GM21576 (cell line): ENCODE data around the gene PRR36.
"Not testable (repeated sequence)": the region's sequence is repeated elsewhere in the genome, so short reads cannot be mapped to it uniquely, and the experiment has no call there.

Experiments used
- ATAC-seq: cut with Tn5 transposase; IDR thresholded peaks from one replicate; pipeline ENCODE4 v1.9.1; 2021; ENCODE audit warnings: mild to moderate bottlenecking, moderate library complexity; ENCODE audit not compliant: unreplicated experiment

Gene PRR36

GRCh38 chr19:7900401-7900870 is 26.2 kb upstream of the PRR36 start:
- no peak for ATAC-seq

- ATAC-seq = no peak
Observed at GRCh38 chr19:7899751-7900378, 25.7 kb upstream of the PRR36 start.

- no peak for ATAC-seq
Observed at GRCh38 chr19:7898967-7899366, 24.8 kb upstream of the PRR36 start.

- no peak for ATAC-seq
Observed at GRCh38 chr19:7897292-7897691, 23.1 kb upstream of the PRR36 start.

- ATAC-seq = no peak
Observed at GRCh38 chr19:7895565-7895964, 21.4 kb upstream of the PRR36 start.

- ATAC-seq = no peak
Observed at GRCh38 chr19:7894612-7895309, 20.6 kb upstream of the PRR36 start.

- not testable (repeated sequence) for ATAC-seq
Observed at GRCh38 chr19:7893362-7894101, 19.3 kb upstream of the PRR36 start.

- no peak for ATAC-seq
Observed at GRCh38 chr19:7888826-7889217, 14.6 kb upstream of the PRR36 start.

- ATAC-seq = no peak
Observed at GRCh38 chr19:7888145-7888825, 14.1 kb upstream of the PRR36 start, which contains the start of gene LRRC8E. LRRC8E (plus strand) TSS chr19:7888510; CDS start chr19:7895604, 7,094 bp downstream.

- ATAC-seq = no peak
Observed at GRCh38 chr19:7887408-7888144, 13.4 kb upstream of the PRR36 start.

GRCh38 chr19:7885818-7886217 is 11.6 kb upstream of the PRR36 start:
- ATAC-seq = no peak

GRCh38 chr19:7883796-7884570 is 9.8 kb upstream of the PRR36 start:
- no peak for ATAC-seq

- no peak for ATAC-seq
Observed at GRCh38 chr19:7883105-7883504, 8.9 kb upstream of the PRR36 start.

- ATAC-seq = no peak
Observed at GRCh38 chr19:7881910-7882309, 7.7 kb upstream of the PRR36 start.

GRCh38 chr19:7879836-7880235 is 5.6 kb upstream of the PRR36 start:
- no peak for ATAC-seq

GRCh38 chr19:7879111-7879807 is 5.1 kb upstream of the PRR36 start:
- no peak for ATAC-seq

GRCh38 chr19:7877249-7877836 is 3.2 kb upstream of the PRR36 start:
- ATAC-seq = no peak

- ATAC-seq = no peak
Observed at GRCh38 chr19:7874897-7875273, 695 bp upstream of the PRR36 start.
